NT2/D1 (cell line): ENCODE data around the gene TRAK1.

ENCODE experiments used
- DNase-seq: peaks from one replicate; pipeline ENCODE4 v3.0.0-alpha.2; 2011; ENCODE audit warnings: low read depth, low spot score
- H3K27me3 ChIP-seq: 2 replicates; pipeline ENCODE4 v1.6.0; 2011; ENCODE audit warnings: mild to moderate bottlenecking; ENCODE audit not compliant: insufficient read length, insufficient read depth
- H3K36me3 ChIP-seq: 2 replicates; pipeline ENCODE4 v1.6.1; 2011; ENCODE audit warnings: mild to moderate bottlenecking, low read length, mixed read lengths; ENCODE audit not compliant: insufficient read depth, insufficient read length
- H3K4me1 ChIP-seq: 2 replicates; pipeline ENCODE4 v1.5.1; 2011; ENCODE audit not compliant: insufficient read depth, insufficient read length
- H3K4me3 ChIP-seq: 2 replicates; pipeline ENCODE4 v1.5.1; 2011; ENCODE audit warnings: low read depth; ENCODE audit not compliant: insufficient read length
- H3K9ac ChIP-seq: 2 replicates; pipeline ENCODE4 v1.6.0; 2011; ENCODE audit warnings: low read depth; ENCODE audit not compliant: insufficient read length
- H3K9me3 ChIP-seq: 2 replicates; pipeline ENCODE4 v1.5.1; 2011; ENCODE audit warnings: mild to moderate bottlenecking, low read length; ENCODE audit not compliant: insufficient read depth
- SUZ12 ChIP-seq: IDR thresholded peaks from 2 replicates; pipeline ENCODE4 v1.6.1; 2011; ENCODE audit not compliant: insufficient read length, insufficient read depth; ENCODE audit errors: extremely low read depth
- YY1 ChIP-seq: IDR thresholded peaks from 2 replicates; pipeline ENCODE4 v1.6.1; 2011; ENCODE audit not compliant: insufficient read length, insufficient read depth
- ZNF274 ChIP-seq: IDR thresholded peaks from 2 replicates; pipeline ENCODE4 v1.6.1; 2011; ENCODE audit warnings: mild to moderate bottlenecking, low read depth, low read length

The TRAK1 gene

GRCh38 chr3:42052132-42052483 is 39.0 kb upstream of the TRAK1 start:
- TF ChIP-seq SUZ12 (no peak), YY1 (no peak), ZNF274 (no peak)
- no peaks in the 10 kb centered on the region for H3K36me3 ChIP-seq
- DNase-seq = no peak
- H3K4me1 ChIP-seq = peaks cover 11% of the 10 kb centered on the region
- no peak overlapping the region for H3K4me3 ChIP-seq
- no peaks in the 10 kb centered on the region for H3K9me3 ChIP-seq
- no peaks in the 10 kb centered on the region for H3K27me3 ChIP-seq
- no peak overlapping the region for H3K9ac ChIP-seq

- DNase-seq = no peak
- no peak overlapping the region for H3K9ac ChIP-seq
- no peaks in the 10 kb centered on the region for H3K9me3 ChIP-seq
- no peaks in the 10 kb centered on the region for H3K36me3 ChIP-seq
- no peaks in the 10 kb centered on the region for H3K27me3 ChIP-seq
- H3K4me3 ChIP-seq = no peak overlapping the region
- TF ChIP-seq ZNF274 (no peak), SUZ12 (no peak), YY1 (no peak)
- H3K4me1 ChIP-seq = peaks cover 11% of the 10 kb centered on the region
Measured at GRCh38 chr3:42052484-42053351, 38.4 kb upstream of the TRAK1 start.

GRCh38 chr3:42053476-42053875 is 37.7 kb upstream of the TRAK1 start:
- TF ChIP-seq YY1 (no peak), SUZ12 (no peak), ZNF274 (no peak)
- Histone ChIP-seq H3K9me3 (no peaks in the 10 kb centered on the region), H3K4me1 (peaks cover 11% of the 10 kb centered on the region), H3K4me3 (no peak overlapping the region), H3K36me3 (no peaks in the 10 kb centered on the region), H3K27me3 (no peaks in the 10 kb centered on the region), H3K9ac (no peak overlapping the region)
- no peak for DNase-seq

- Histone ChIP-seq H3K36me3 (no peaks in the 10 kb centered on the region), H3K9ac (no peak overlapping the region), H3K9me3 (no peaks in the 10 kb centered on the region), H3K27me3 (no peaks in the 10 kb centered on the region), H3K4me1 (peaks cover 11% of the 10 kb centered on the region), H3K4me3 (no peak overlapping the region)
- TF ChIP-seq ZNF274 = no peak
- no peak for DNase-seq
Measured at GRCh38 chr3:42055291-42055690, 35.9 kb upstream of the TRAK1 start.

- no peak for DNase-seq
- Histone ChIP-seq H3K27me3 (no peaks in the 10 kb centered on the region), H3K4me1 (peaks cover 11% of the 10 kb centered on the region), H3K4me3 (no peak overlapping the region), H3K36me3 (no peaks in the 10 kb centered on the region), H3K9ac (no peak overlapping the region), H3K9me3 (no peaks in the 10 kb centered on the region)
- TF ChIP-seq ZNF274 (no peak), SUZ12 (no peak), YY1 (no peak)
Measured at GRCh38 chr3:42056840-42057239, 34.3 kb upstream of the TRAK1 start.

GRCh38 chr3:42057561-42058211 is 33.5 kb upstream of the TRAK1 start:
- TF ChIP-seq SUZ12 = no peak
- TF ChIP-seq ZNF274 = no peak
- no peak for TF ChIP-seq YY1
- DNase-seq = no peak
- Histone ChIP-seq H3K9me3 (no peaks in the 10 kb centered on the region), H3K4me3 (no peak overlapping the region), H3K36me3 (no peaks in the 10 kb centered on the region), H3K27me3 (no peaks in the 10 kb centered on the region), H3K9ac (no peak overlapping the region), H3K4me1 (peaks cover 10% of the 10 kb centered on the region)

- Histone ChIP-seq H3K4me1 (peaks cover 6% of the 10 kb centered on the region), H3K36me3 (no peaks in the 10 kb centered on the region), H3K4me3 (no peak overlapping the region), H3K9ac (no peak overlapping the region), H3K9me3 (no peaks in the 10 kb centered on the region), H3K27me3 (no peaks in the 10 kb centered on the region)
- DNase-seq = no peak
- TF ChIP-seq ZNF274 (no peak), SUZ12 (no peak), YY1 (no peak)
Measured at GRCh38 chr3:42061025-42061712, 30.0 kb upstream of the TRAK1 start.
